Omental fat pad (tissue), 4 donors: ENCODE data around the gene VAT1L. TPM values are rescaled to one million over a fixed set of nuclear protein-coding genes. Genes with fewer than 3 reads are reported as not detected.

ENCODE experiments used
- ATAC-seq: fragments of 150-250 bp; one replicate; pipeline ENCODE4 v1.9.1; 2016; ENCODE audit warnings: mild to moderate bottlenecking, moderate library complexity; ENCODE audit not compliant: low FRiP score
- DNase-seq: peaks from one replicate; pipeline ENCODE4 v3.0.0-alpha.2; 2019; ENCODE audit warnings: low spot score
- CTCF ChIP-seq, 3 donors: fragments of 450-650 bp; IDR thresholded peaks; one replicate each; pipeline ENCODE4 v1.5.1; 2016 to 2017; ENCODE audit warnings: antibody characterized with exemption in 3 of 3, mild to moderate bottlenecking in 3 of 3, moderate library complexity in 2 of 3
- total RNA-seq, 4 donors: library from RNA; depleted of rRNA; stranded (reverse); fragments of >200 nt; gene quantifications; one replicate each; pipeline ENCODE4 v1.1.0, GENCODE V29; 2016

Gene VAT1L
- total RNA-seq, 4 donors from 2014 or later, result 0.50 to 1.3 (median 0.80) TPM

GRCh38 chr16:77898671-77899211, 110.4 kb downstream of the VAT1L start:
- DNase-seq, result no peak
- ATAC-seq, result peak; percentile 53
- no peak for TF ChIP-seq CTCF (IDR thresholded peaks at IDR 0.05)

GRCh38 chr16:77899416-77899815, 111.1 kb downstream of the VAT1L start:
- ATAC-seq (no peak), DNase-seq (no peak)
- no peak for TF ChIP-seq CTCF (IDR thresholded peaks at IDR 0.05)

GRCh38 chr16:77905374-77905920, 117.1 kb downstream of the VAT1L start:
- ATAC-seq (no peak), DNase-seq (no peak)
- no peak for TF ChIP-seq CTCF (IDR thresholded peaks at IDR 0.05)

GRCh38 chr16:77910021-77910420, 121.7 kb downstream of the VAT1L start:
- DNase-seq, result no peak
- ATAC-seq, result no peak
- TF ChIP-seq CTCF (IDR thresholded peaks at IDR 0.05), result no peak

GRCh38 chr16:77912617-77913016, 124.3 kb downstream of the VAT1L start:
- no peak for ATAC-seq
- DNase-seq, result no peak
- no peak for TF ChIP-seq CTCF (IDR thresholded peaks at IDR 0.05)

GRCh38 chr16:77913738-77914253, 125.4 kb downstream of the VAT1L start:
- ATAC-seq, result no peak
- TF ChIP-seq CTCF (IDR thresholded peaks at IDR 0.05), result no peak

GRCh38 chr16:77916111-77916510, 127.7 kb downstream of the VAT1L start:
- TF ChIP-seq CTCF (IDR thresholded peaks at IDR 0.05), result no peak
- no peak for DNase-seq
- ATAC-seq, result no peak

More at GRCh38 chr16:77913738-77914253, 125.4 kb downstream of the VAT1L start:
- no peak for DNase-seq
